Nephron (organoid): ENCODE results near the gene PLD3.
"Not testable (repeated sequence)": the region's sequence is repeated elsewhere in the genome, so short reads cannot be mapped to it uniquely, and the experiment has no call there.

Source experiments
- H3K27ac Mint-ChIP-seq, 3 experiments: 2 replicates each; pipeline ENCODE4 v1.8.0; 2020; ENCODE audit warnings: mixed read lengths in 3 of 3, mild to moderate bottlenecking in 2 of 3, moderate library complexity in 1 of 3
- H3K27me3 Mint-ChIP-seq: 2 replicates; pipeline ENCODE4 v1.8.0; 2021; ENCODE audit warnings: low read depth, mild to moderate bottlenecking, moderate library complexity, mixed read lengths
- H3K36me3 Mint-ChIP-seq: 2 replicates; pipeline ENCODE4 v1.8.0; 2020; ENCODE audit warnings: low read depth, mixed read lengths
- H3K4me1 Mint-ChIP-seq: 2 replicates; pipeline ENCODE4 v1.8.0; 2020; ENCODE audit warnings: mixed read lengths
- H3K4me3 Mint-ChIP-seq, 3 experiments: 2 replicates each; pipeline ENCODE4 v1.8.0; 2020; ENCODE audit warnings: mild to moderate bottlenecking in 3 of 3, mixed read lengths in 3 of 3, moderate library complexity in 2 of 3
- H3K9me3 Mint-ChIP-seq: 2 replicates; pipeline ENCODE4 v1.8.0; 2020; ENCODE audit warnings: mixed read lengths
- TF ChIP-seq, protein P1 (sequence below), 3 experiments: fragments of 200-600 bp; sonication (generic); IDR thresholded peaks; one replicate each; pipeline ENCODE4 v1.5.0; 2021; ENCODE audit warnings: antibody characterized with exemption in 3 of 3; ENCODE audit not compliant: unreplicated experiment in 3 of 3

PLD3 gene

DNA sequence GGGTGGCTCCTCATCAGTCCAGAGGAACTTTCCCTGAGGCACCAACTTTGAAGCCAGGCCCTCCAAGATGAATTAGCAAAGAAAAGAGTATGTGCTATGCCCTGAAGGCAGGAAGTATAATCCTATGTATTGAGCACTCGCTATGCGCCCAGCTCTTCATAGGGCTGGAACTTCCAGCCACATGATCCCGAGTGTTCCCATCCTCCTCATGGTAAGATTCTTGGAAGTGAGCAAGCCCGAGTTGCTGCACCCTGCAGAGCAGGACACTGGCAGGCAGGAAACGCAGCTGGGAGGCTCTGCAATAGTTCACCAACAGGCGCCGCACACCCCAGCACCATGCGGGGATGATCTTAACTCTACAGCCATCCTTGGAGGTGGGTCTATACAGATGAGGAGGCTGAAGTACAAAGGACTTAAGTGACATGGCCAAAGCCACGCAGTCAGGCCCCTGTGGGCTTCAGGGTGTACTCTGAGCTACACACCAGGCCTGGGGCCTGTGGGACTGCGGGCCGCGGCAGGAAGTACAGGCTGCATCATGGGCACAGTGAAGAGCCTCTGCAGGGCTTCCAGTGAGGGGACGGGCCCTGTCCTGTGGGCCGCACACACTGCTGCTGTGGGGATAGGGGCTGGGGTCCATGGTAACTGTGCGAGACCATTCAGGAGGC, 25.4 kb upstream of the PLD3 start:
- Mint-ChIP-seq H3K27ac (no peak overlapping the region), H3K9me3 (no peaks in the 10 kb centered on the region), H3K4me1 (no peaks in the 10 kb centered on the region), H3K27me3 (no peaks in the 10 kb centered on the region), H3K36me3 (peaks cover 64% of the 10 kb centered on the region), H3K4me3 (no peak overlapping the region)
- TF ChIP-seq, protein P1, sequence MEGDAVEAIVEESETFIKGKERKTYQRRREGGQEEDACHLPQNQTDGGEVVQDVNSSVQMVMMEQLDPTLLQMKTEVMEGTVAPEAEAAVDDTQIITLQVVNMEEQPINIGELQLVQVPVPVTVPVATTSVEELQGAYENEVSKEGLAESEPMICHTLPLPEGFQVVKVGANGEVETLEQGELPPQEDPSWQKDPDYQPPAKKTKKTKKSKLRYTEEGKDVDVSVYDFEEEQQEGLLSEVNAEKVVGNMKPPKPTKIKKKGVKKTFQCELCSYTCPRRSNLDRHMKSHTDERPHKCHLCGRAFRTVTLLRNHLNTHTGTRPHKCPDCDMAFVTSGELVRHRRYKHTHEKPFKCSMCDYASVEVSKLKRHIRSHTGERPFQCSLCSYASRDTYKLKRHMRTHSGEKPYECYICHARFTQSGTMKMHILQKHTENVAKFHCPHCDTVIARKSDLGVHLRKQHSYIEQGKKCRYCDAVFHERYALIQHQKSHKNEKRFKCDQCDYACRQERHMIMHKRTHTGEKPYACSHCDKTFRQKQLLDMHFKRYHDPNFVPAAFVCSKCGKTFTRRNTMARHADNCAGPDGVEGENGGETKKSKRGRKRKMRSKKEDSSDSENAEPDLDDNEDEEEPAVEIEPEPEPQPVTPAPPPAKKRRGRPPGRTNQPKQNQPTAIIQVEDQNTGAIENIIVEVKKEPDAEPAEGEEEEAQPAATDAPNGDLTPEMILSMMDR (IDR thresholded peaks at IDR 0.05; ENCODE audit: unreplicated experiment in 3 of 3) = no peak

DNA sequence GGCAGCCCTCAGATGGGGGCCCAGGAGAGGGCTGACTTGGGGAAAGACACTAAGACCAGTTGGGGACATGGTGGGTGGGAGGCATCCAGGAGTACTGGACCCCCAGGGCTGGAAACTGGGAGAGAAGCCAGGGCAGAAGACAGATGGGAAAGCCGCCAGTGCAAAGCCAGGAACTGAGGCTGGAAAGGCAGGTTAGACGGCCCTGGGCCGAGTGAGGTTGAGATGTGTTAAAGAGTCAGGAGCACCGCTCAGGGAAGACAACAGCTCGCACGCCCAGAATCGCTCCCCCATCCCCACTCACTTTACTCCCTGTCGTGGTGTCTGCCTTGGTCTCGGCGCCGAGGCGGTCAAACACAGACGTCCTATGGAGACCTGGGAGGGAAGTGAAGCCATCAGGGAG, 24.8 kb upstream of the PLD3 start:
- Mint-ChIP-seq H3K27ac (no peak overlapping the region), H3K36me3 (peaks cover 66% of the 10 kb centered on the region), H3K27me3 (no peaks in the 10 kb centered on the region), H3K4me3 (no peak overlapping the region), H3K9me3 (no peaks in the 10 kb centered on the region), H3K4me1 (no peaks in the 10 kb centered on the region)
- TF ChIP-seq, protein P1 (IDR thresholded peaks at IDR 0.05; ENCODE audit: unreplicated experiment in 3 of 3) = no peak

DNA sequence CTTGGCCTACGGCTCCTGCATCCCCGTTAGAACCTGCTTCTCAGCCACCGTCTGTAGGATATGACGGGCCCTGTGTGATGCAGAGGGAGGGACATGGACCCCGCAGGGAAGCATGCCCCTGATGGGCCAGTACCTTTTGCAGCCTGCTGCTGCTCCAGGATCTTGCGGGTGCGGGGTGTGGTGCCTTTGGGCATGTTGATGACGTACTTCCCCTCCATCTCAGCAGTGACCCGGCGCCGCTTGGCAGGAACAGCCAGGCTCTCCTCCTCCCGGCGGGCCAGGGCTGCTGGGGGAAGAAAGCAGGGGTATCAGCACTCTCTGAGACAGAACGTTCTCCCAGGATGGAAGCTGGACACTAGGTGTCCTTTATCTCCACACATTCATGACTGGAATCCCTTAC, 22.3 kb upstream of the PLD3 start:
- Mint-ChIP-seq H3K27me3 (no peaks in the 10 kb centered on the region), H3K27ac (no peak overlapping the region), H3K36me3 (peaks cover 72% of the 10 kb centered on the region), H3K4me3 (no peak overlapping the region), H3K4me1 (no peaks in the 10 kb centered on the region), H3K9me3 (no peaks in the 10 kb centered on the region)
- TF ChIP-seq, protein P1 (IDR thresholded peaks at IDR 0.05; ENCODE audit: unreplicated experiment in 3 of 3) = no peak

DNA sequence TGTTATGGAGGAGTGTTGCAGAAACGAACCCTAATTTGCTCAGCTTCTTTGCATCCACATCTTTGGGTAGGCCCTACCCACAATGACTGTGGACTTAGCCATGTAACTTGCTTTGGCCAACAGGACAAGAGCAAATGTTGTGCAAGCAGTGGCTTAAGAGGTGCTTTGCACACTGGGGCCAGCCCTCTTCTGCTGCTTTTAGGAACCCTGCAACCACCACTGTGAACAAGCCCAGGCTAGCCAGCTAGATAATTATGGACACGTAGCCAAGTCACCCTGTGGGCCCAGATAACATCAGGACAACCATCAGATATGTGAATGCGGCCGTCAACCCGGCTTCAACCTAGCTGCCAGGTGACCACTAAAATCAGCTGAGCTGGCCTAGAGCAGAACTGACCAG, 17.4 kb upstream of the PLD3 start:
- Mint-ChIP-seq H3K36me3 (peaks cover 56% of the 10 kb centered on the region), H3K27ac (no peak overlapping the region), H3K9me3 (no peaks in the 10 kb centered on the region), H3K4me1 (no peaks in the 10 kb centered on the region), H3K27me3 (no peaks in the 10 kb centered on the region), H3K4me3 (no peak overlapping the region)
- TF ChIP-seq, protein P1 (IDR thresholded peaks at IDR 0.05; ENCODE audit: unreplicated experiment in 3 of 3) = no peak

DNA sequence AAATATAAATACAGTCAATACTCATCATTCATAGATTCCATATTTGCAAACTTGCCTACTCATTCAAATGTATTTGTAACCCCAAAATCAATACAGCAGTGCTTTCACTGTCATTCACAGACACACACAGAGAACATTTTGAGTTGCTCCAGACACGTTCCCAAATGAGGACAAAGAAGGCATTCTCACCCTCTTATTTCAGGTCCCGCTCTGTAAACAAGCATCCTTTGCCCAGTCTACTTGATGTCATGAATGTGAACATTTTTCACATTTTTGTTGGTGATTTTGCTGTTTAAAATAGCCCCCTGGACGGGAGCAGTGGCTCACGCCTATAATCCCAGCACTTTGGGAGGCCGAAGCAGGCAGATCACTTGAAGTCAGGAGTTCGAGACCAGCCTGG, 15.8 kb upstream of the PLD3 start:
- no peak overlapping the region for H3K4me3 Mint-ChIP-seq
- peaks cover 51% of the 10 kb centered on the region for H3K36me3 Mint-ChIP-seq
- TF ChIP-seq, protein P1 (IDR thresholded peaks at IDR 0.05; ENCODE audit: unreplicated experiment in 3 of 3) = no peak

DNA sequence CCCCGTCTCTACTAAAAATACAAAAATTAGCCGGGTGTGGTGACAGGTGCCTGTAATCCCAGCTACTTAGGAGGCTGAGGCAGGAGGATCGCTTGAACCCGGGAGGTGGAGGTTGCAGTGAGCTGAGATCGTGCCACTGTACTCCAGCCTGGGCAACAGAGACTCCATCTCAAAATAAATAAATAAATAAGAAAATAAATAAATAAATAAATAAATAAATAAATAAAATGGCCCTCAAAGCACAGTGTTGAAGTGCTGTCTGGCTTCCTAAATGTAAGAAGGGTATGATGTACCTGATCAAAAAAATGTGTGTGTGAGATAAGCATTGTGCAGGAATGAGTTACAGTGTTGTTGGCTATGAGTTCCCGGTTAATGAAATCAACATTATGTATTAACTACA, 15.4 kb upstream of the PLD3 start:
- not testable (repeated sequence) for H3K27me3 Mint-ChIP-seq, H3K27ac Mint-ChIP-seq, H3K4me3 Mint-ChIP-seq, H3K9me3 Mint-ChIP-seq, H3K4me1 Mint-ChIP-seq
- H3K36me3 Mint-ChIP-seq = peaks cover 49% of the 10 kb centered on the region

More for the DNA sequence above, 15.8 kb upstream of the PLD3 start:
- Mint-ChIP-seq H3K9me3 (no peaks in the 10 kb centered on the region), H3K27me3 (no peaks in the 10 kb centered on the region), H3K4me1 (no peaks in the 10 kb centered on the region), H3K27ac (no peak overlapping the region)
